Common myeloid progenitor, CD34-positive (primary cell): ENCODE results near the gene DEFB131B.
"Not testable (repeated sequence)": the region's sequence is repeated elsewhere in the genome, so short reads cannot be mapped to it uniquely, and the experiment has no call there.

Experiments
- CTCF ChIA-PET: fragments of 350-600 bp; sonication (Branson Sonifier 250); formaldehyde crosslinking; loops from one replicate; lab custom pipeline; 2021; ENCODE audit warnings: antibody characterized with exemption; lab: Charles Lee
- POLR2A ChIA-PET: fragments of 350-600 bp; sonication (Branson Sonifier 250); formaldehyde crosslinking; loops from one replicate; lab custom pipeline; 2021; ENCODE audit warnings: antibody characterized with exemption; lab: Charles Lee
- DNase-seq, 3 donors: peaks; one replicate each; pipeline versions ENCODE4 v3.0.0 to v3.0.0-alpha.2; 2013
- H3K27ac ChIP-seq, 2 experiments: 1 replicate in 1 of 2; 2 replicates in 1 of 2; pipeline ENCODE4 v1.7.0; 2013; ENCODE audit warnings: inconsistent platforms in 2 of 2, low read length in 2 of 2, mild to moderate bottlenecking in 2 of 2, low read depth in 1 of 2, moderate library complexity in 1 of 2; ENCODE audit not compliant: severe bottlenecking in 2 of 2, insufficient read depth in 1 of 2, poor library complexity in 1 of 2
- H3K27me3 ChIP-seq, 5 experiments: replicated peaks in 2 of 5; 1 replicate in 3 of 5; 2 replicates in 2 of 5; pipeline versions ENCODE4 v1.6.1 to v1.7.0; 2013; ENCODE audit warnings: low read length in 4 of 5, mild to moderate bottlenecking in 2 of 5, moderate library complexity in 2 of 5, inconsistent platforms in 1 of 5; ENCODE audit not compliant: insufficient read depth in 5 of 5, control insufficient read depth in 4 of 5
- H3K36me3 ChIP-seq, 4 experiments: 1 replicate in 2 of 4; 2 replicates in 2 of 4; pipeline versions ENCODE4 v1.6.1 to v1.7.0; 2013; ENCODE audit warnings: low read length in 3 of 4, control low read depth in 1 of 4, mild to moderate bottlenecking in 1 of 4; ENCODE audit not compliant: control insufficient read depth in 4 of 4, insufficient read depth in 4 of 4
- H3K4me1 ChIP-seq, 4 experiments: 1 replicate in 3 of 4; 2 replicates in 1 of 4; pipeline versions ENCODE4 v1.6.1 to v1.7.1; 2013; ENCODE audit warnings: low read length in 3 of 4, mild to moderate bottlenecking in 3 of 4, control low read depth in 1 of 4, inconsistent platforms in 1 of 4, moderate library complexity in 1 of 4; ENCODE audit not compliant: control insufficient read depth in 4 of 4, insufficient read depth in 4 of 4; ENCODE audit errors: control extremely low read depth in 1 of 4
- H3K4me3 ChIP-seq, 7 experiments: 1 replicate in 4 of 7; 2 replicates in 3 of 7; pipeline versions ENCODE4 v1.5.1 to v1.7.0; 2013; ENCODE audit warnings: mild to moderate bottlenecking in 7 of 7, low read length in 6 of 7, moderate library complexity in 6 of 7, inconsistent platforms in 2 of 7, low read depth in 2 of 7, control low read depth in 1 of 7; ENCODE audit not compliant: insufficient read depth in 4 of 7, control insufficient read depth in 1 of 7; ENCODE audit errors: extremely low read depth in 1 of 7
- H3K9me3 ChIP-seq, 5 experiments: 1 replicate in 4 of 5; 2 replicates in 1 of 5; pipeline versions ENCODE4 v1.6.1 to v1.7.1; 2013; ENCODE audit warnings: low read length in 4 of 5, mild to moderate bottlenecking in 2 of 5, inconsistent platforms in 1 of 5, low read depth in 1 of 5, moderate library complexity in 1 of 5; ENCODE audit not compliant: control insufficient read depth in 4 of 5, insufficient read depth in 2 of 5; ENCODE audit errors: control extremely low read depth in 1 of 5
- WGBS: methylation state at CpG from one replicate; pipeline ENCODE4 v1.1.5; 2013; ENCODE audit not compliant: insufficient coverage; 5-methylcytosine and 5-hydroxymethylcytosine counted together

Gene DEFB131B

DNA sequence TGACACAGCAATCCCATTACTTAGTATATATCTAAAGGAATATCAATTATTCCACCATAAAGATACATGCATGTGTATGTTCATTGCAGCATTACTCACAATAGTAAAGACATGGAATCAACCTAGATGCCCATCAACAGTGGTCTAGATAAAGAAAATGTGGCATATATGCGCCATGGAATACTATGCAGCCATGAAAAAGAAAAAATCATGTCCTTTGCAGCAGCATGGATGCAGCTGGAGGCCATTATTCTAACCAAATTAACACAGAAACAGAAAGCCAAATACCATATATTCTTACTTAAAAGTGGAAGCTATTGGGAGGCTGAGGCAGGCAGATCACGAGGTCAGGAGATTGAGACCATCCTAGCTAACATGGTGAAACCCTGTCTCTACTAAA, 24.4 kb upstream of the DEFB131B start:
- no CpG with 5 or more reads among the region's 2 CpGs for WGBS
- H3K4me3 ChIP-seq, H3K27ac ChIP-seq, H3K9me3 ChIP-seq, DNase-seq, POLR2A ChIA-PET, H3K27me3 ChIP-seq, H3K36me3 ChIP-seq, CTCF ChIA-PET: not testable (repeated sequence)
- H3K4me1 ChIP-seq, result peaks cover 0 to 11% (median 4%) of the 10 kb centered on the region in 4 experiments

GRCh38 chr11:71855880-71856279, 22.4 kb upstream of the DEFB131B start:
- H3K27me3 ChIP-seq, H3K9me3 ChIP-seq, POLR2A ChIA-PET, CTCF ChIA-PET, H3K4me3 ChIP-seq, H3K27ac ChIP-seq, H3K36me3 ChIP-seq: not testable (repeated sequence)
- 0% methylated on average over 2 of the region's 2 CpGs for WGBS
- peak; percentile 69 to 92 (median 88) for DNase-seq
- peaks cover 0 to 25% (median 8%) of the 10 kb centered on the region in 4 experiments for H3K4me1 ChIP-seq

- Histone ChIP-seq H3K4me3 (peak overlapping the region in 1 of 7 experiments; percentile 13), H3K4me1 (peaks cover 0 to 30% (median 14%) of the 10 kb centered on the region in 4 experiments)
- H3K36me3 ChIP-seq, H3K27me3 ChIP-seq, H3K27ac ChIP-seq, H3K9me3 ChIP-seq, CTCF ChIA-PET, POLR2A ChIA-PET, DNase-seq: not testable (repeated sequence)
- WGBS, result no CpG with 5 or more reads among the region's 3 CpGs
Observed at GRCh38 chr11:71860835-71861234, 17.4 kb upstream of the DEFB131B start.

DNA sequence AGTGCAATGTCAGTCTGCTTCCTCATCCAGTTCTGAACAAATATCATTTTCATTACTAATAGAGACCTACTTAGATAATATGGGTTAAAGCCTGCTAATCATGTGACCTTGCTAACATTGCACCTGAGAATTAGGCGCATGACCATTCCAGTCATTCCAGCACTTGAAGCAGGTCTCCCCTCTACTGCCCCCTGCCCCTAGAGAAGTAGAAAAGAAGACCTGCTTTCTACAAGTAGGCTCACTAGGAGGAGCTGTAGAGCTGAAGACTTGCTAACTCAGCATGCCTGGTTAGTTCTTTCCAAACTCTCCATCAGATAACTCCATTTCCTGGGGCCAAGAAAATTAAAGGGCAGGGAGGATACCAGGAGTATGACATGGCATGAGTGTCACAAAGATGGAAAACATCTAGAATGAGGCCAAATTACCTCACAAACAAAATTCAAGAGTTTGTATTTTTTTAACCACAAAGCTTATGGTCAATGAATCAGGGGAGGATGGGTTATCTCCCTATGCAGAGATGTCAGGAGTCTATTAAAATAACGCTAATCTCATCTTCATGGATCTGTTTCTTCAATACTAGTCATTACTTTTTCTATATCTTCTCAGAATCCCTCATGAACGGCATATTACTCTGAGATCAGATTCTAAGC, 14.2 kb upstream of the DEFB131B start:
- CTCF ChIA-PET, result interaction anchor here (1.2 to 1.8 kb wide), 4 partner anchors 12 to 69 kb away, joined by 3 to 9 read pairs (median 3); no protein-coding TSS in a partner anchor
- 100% methylated on average over 1 of the region's 3 CpGs for WGBS

GRCh38 chr11:71867209-71867608, 11.0 kb upstream of the DEFB131B start:
- H3K4me1 ChIP-seq, H3K36me3 ChIP-seq, H3K4me3 ChIP-seq, H3K27me3 ChIP-seq, H3K27ac ChIP-seq, H3K9me3 ChIP-seq, POLR2A ChIA-PET: not testable (repeated sequence)
- WGBS, result no CpG with 5 or more reads among the region's 1 CpG
- CTCF ChIA-PET, result interaction anchor here (0.6 kb wide), 1 partner anchor 317 kb away, joined by 3 read pairs; no protein-coding TSS in a partner anchor
- DNase-seq, result peak in 1 of 3 donors; percentile 20

More for the DNA sequence above, 14.2 kb upstream of the DEFB131B start:
- DNase-seq, result peak; percentile 75 to 79 (median 79)
- H3K27ac ChIP-seq, H3K36me3 ChIP-seq, H3K9me3 ChIP-seq, H3K4me3 ChIP-seq, H3K27me3 ChIP-seq, POLR2A ChIA-PET: not testable (repeated sequence)
- peaks cover 0 to 22% (median 12%) of the 10 kb centered on the region in 4 experiments for H3K4me1 ChIP-seq

DNA sequence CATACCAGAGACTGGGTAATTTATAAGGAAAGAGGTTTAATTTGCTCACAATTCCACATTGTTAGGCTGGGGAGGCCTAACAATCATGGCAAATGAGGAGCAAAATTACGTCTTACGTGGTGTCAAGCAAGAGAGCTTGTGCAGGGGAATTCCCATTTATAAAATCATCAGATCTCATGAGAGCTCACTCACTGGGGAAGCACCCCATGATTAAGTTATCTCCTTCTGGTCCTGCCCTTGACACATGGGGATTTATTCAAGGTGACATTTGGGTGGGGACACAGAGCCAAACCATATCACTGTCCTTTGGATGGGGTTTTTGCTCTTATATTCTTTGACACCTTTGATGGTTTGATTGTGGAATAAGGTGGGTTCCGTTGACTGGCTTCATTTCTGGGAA, 8.3 kb upstream of the DEFB131B start:
- H3K4me3 ChIP-seq, H3K4me1 ChIP-seq, H3K9me3 ChIP-seq, DNase-seq, H3K27ac ChIP-seq, H3K36me3 ChIP-seq, POLR2A ChIA-PET, H3K27me3 ChIP-seq: not testable (repeated sequence)
- WGBS, result 100% methylated on average over 2 of the region's 3 CpGs
- CTCF ChIA-PET, result interaction anchor here (0.7 kb wide), 1 partner anchor 28 kb away, joined by 3 read pairs; no protein-coding TSS in a partner anchor

- CTCF ChIA-PET, H3K27ac ChIP-seq, H3K4me3 ChIP-seq, H3K36me3 ChIP-seq, POLR2A ChIA-PET, H3K27me3 ChIP-seq, H3K9me3 ChIP-seq, H3K4me1 ChIP-seq: not testable (repeated sequence)
- DNase-seq, result peak in 2 of 3 donors; percentile 5 to 13
Observed at GRCh38 chr11:71870661-71871060, 7.6 kb upstream of the DEFB131B start.
